ENCODE data around the gene PRPSAP2. TPM values are rescaled to one million over a fixed set of nuclear protein-coding genes. Genes with fewer than 3 reads are reported as not detected.

Gene PRPSAP2
- polyA plus RNA-seq, 3 donors, result 17.1 to 20.9 (median 20.5) TPM

- Mint-ChIP-seq H3K36me3 (peaks cover 0 to 2% of the 10 kb centered on the region in 2 donors), H3K4me3 (peak overlapping the region; percentile 89 to 95), H3K27ac (peak overlapping the region; percentile 67 to 91 (median 84)), H3K4me1 (peaks cover 36% of the 10 kb centered on the region), H3K9me3 (no peaks in the 10 kb centered on the region), H3K27me3 (ENCODE audit: low read depth in 3 of 3) (peaks cover 0 to 4% (median 2%) of the 10 kb centered on the region in 3 donors)
- peaks cover 13% of the 10 kb centered on the region for H3K79me2 ChIP-seq (ENCODE audit: insufficient read depth, low read length)
- intact Hi-C loops (cut with micrococcal nuclease), result no loop called here
- WGBS (ENCODE audit: insufficient coverage), result 1% methylated on average over 21 of the region's 29 CpGs
- peak overlapping the region; percentile 94 for H2AFZ ChIP-seq (ENCODE audit: insufficient read depth, low read depth, low read length, poor library complexity, severe bottlenecking)
- DNase-seq, result peak; percentile 81 to 94 (median 90)
- no peaks in the 10 kb centered on the region for H3K9me3 ChIP-seq (replicated peaks in 1 of 2; ENCODE audit: control insufficient read depth in 1 of 2, insufficient read depth in 1 of 2, low read length in 2 of 2)
- no peaks in the 10 kb centered on the region for H4K20me1 ChIP-seq (ENCODE audit: insufficient read depth, low read length)
- peak overlapping the region; percentile 83 for H3K4me2 ChIP-seq (replicated peaks; ENCODE audit: extremely low read depth, low read length, poor library complexity, severe bottlenecking)
- peak overlapping the region in 1 of 2 donors; percentile 63 for H3K27ac ChIP-seq (ENCODE audit: low read depth in 1 of 2, low read length in 2 of 2)
- H3K9ac ChIP-seq (ENCODE audit: insufficient read depth, low read length, poor library complexity, severe bottlenecking), result peak overlapping the region; percentile 12
- peak overlapping the region; percentile 45 to 73 (median 53) for H3K4me3 ChIP-seq (replicated peaks in 1 of 3; ENCODE audit: low read depth in 2 of 3, low read length in 3 of 3)
- H3K27me3 ChIP-seq (ENCODE audit: control insufficient read depth in 2 of 2, insufficient read depth in 2 of 2, low read length in 2 of 2), result no peaks in the 10 kb centered on the region
- no peaks in the 10 kb centered on the region for H3K36me3 ChIP-seq (replicated peaks in 1 of 2; ENCODE audit: control insufficient read depth in 1 of 2, insufficient read depth in 2 of 2, low read length in 2 of 2)
- no peak for TF ChIP-seq CTCF (IDR thresholded peaks at IDR 0.05)
- H3K4me1 ChIP-seq (ENCODE audit: control insufficient read depth in 1 of 2, insufficient read depth in 2 of 2, low read length in 2 of 2), result peaks cover 31 to 41% of the 10 kb centered on the region in 2 donors
Measured at GRCh38 chr17:18855831-18856569, 1.9 kb upstream of the PRPSAP2 start.

GRCh38 chr17:18856570-18856915 lies 1.4 kb upstream of the PRPSAP2 start:
- Histone ChIP-seq H3K36me3 (replicated peaks in 1 of 2; ENCODE audit: control insufficient read depth in 1 of 2, insufficient read depth in 2 of 2, low read length in 2 of 2) (no peaks in the 10 kb centered on the region), H3K27me3 (ENCODE audit: control insufficient read depth in 2 of 2, insufficient read depth in 2 of 2, low read length in 2 of 2) (no peaks in the 10 kb centered on the region), H2AFZ (ENCODE audit: insufficient read depth, low read depth, low read length, poor library complexity, severe bottlenecking) (peak overlapping the region; percentile 94), H4K20me1 (ENCODE audit: insufficient read depth, low read length) (no peaks in the 10 kb centered on the region), H3K27ac (ENCODE audit: low read depth in 1 of 2, low read length in 2 of 2) (peak overlapping the region in 1 of 2 donors; percentile 63), H3K4me3 (replicated peaks in 1 of 3; ENCODE audit: low read depth in 2 of 3, low read length in 3 of 3) (peak overlapping the region; percentile 45 to 73 (median 53)), H3K4me2 (replicated peaks; ENCODE audit: extremely low read depth, low read length, poor library complexity, severe bottlenecking) (peak overlapping the region; percentile 83), H3K9ac (ENCODE audit: insufficient read depth, low read length, poor library complexity, severe bottlenecking) (peak overlapping the region; percentile 12), H3K4me1 (ENCODE audit: control insufficient read depth in 1 of 2, insufficient read depth in 2 of 2, low read length in 2 of 2) (peaks cover 31 to 41% of the 10 kb centered on the region in 2 donors), H3K79me2 (ENCODE audit: insufficient read depth, low read length) (peaks cover 17% of the 10 kb centered on the region), H3K9me3 (replicated peaks in 1 of 2; ENCODE audit: control insufficient read depth in 1 of 2, insufficient read depth in 1 of 2, low read length in 2 of 2) (no peaks in the 10 kb centered on the region)
- Mint-ChIP-seq H3K4me3 (peak overlapping the region; percentile 89 to 95), H3K36me3 (peaks cover 0 to 2% of the 10 kb centered on the region in 2 donors), H3K4me1 (peaks cover 36% of the 10 kb centered on the region), H3K9me3 (no peaks in the 10 kb centered on the region), H3K27me3 (ENCODE audit: low read depth in 3 of 3) (peaks cover 0 to 4% (median 2%) of the 10 kb centered on the region in 3 donors), H3K27ac (peak overlapping the region; percentile 67 to 91 (median 84))
- intact Hi-C loops (cut with micrococcal nuclease), result no loop called here
- WGBS (ENCODE audit: insufficient coverage), result no CpG with 5 or more reads among the region's 7 CpGs
- no peak for DNase-seq
- TF ChIP-seq CTCF (IDR thresholded peaks at IDR 0.05), result no peak
